SK-N-SH (cell line): Measurements from ENCODE around the gene TSPY2.
"Not testable (repeated sequence)": the region's sequence is repeated elsewhere in the genome, so short reads cannot be mapped to it uniquely, and the experiment has no call there.

Source experiments
- CTCF ChIP-seq: fragments of 200-600 bp; sonication (generic); IDR thresholded peaks from 2 replicates; pipeline ENCODE4 v1.6.1; 2017; ENCODE audit warnings: antibody characterized with exemption, mild to moderate bottlenecking, moderate library complexity
- RAD21 ChIP-seq: IDR thresholded peaks from 2 replicates; pipeline ENCODE4 v1.6.1; 2012; ENCODE audit warnings: mild to moderate bottlenecking, low read length

- not testable (repeated sequence) for TF ChIP-seq CTCF, RAD21
Measured at GRCh38 chrY:6269839-6270238, 23.8 kb downstream of the TSPY2 start.
